HCT116 (cell line): ENCODE results near the gene C4BPB. TPM values are rescaled to one million over a fixed set of nuclear protein-coding genes. Genes with fewer than 3 reads are reported as not detected.

ENCODE experiments used
- ATAC-seq: fragments of 200-7000 bp; cut with Tn5 transposase; 2 replicates; pipeline ENCODE4 v1.9.1; 2020; ENCODE audit warnings: mild to moderate bottlenecking, moderate library complexity
- BruUV-seq: library from RNA; stranded (reverse); fragments of 400-500 nt; replicated peaks from 2 replicates; lab custom pipeline; 2021; lab: Mats Ljungman, UMichigan
- CTCF ChIA-PET: fragments of 300-600 bp; sonication (Branson Sonifier 250); formaldehyde crosslinking; loops from one replicate; lab custom pipeline; 2021; ENCODE audit warnings: antibody characterized with exemption; lab: Charles Lee
- POLR2A ChIA-PET: fragments of 300-600, 350-600 bp; sonication (Branson Sonifier 250); formaldehyde crosslinking; loops from one replicate; lab custom pipeline; 2021; ENCODE audit warnings: antibody characterized with exemption; lab: Charles Lee
- RAD21 ChIA-PET, 2 experiments: fragments of 300-600 bp; sonication (Branson Sonifier 250); formaldehyde crosslinking; loops; one replicate each; lab custom pipeline; 2023; ENCODE audit warnings: low total read pairs in 2 of 2; ENCODE audit not compliant: uncharacterized antibody in 2 of 2, unreplicated experiment in 2 of 2, low non-redundant PET in 1 of 2; lab: Charles Lee
- DNase-seq: peaks from one replicate; pipeline ENCODE4 v3.0.0-alpha.2; 2010; ENCODE audit warnings: low read depth, low spot score
- H2AFZ ChIP-seq: fragments of 200-600 bp; shearing (Covaris generic), sonication (generic); 2 replicates; pipeline ENCODE4 v1.6.1; 2017; ENCODE audit warnings: low read depth, mixed run types, mixed read lengths, antibody characterized with exemption, low read length; ENCODE audit not compliant: poor library complexity, severe bottlenecking
- H3K27ac ChIP-seq: 2 replicates; pipeline ENCODE4 v1.5.1; 2012; ENCODE audit warnings: low read depth, low read length
- H3K27me3 ChIP-seq: fragments of 200-600 bp; sonication (generic); 2 replicates; pipeline ENCODE4 v1.6.1; 2016; ENCODE audit warnings: mixed run types, low read length, mixed read lengths; ENCODE audit not compliant: insufficient read depth
- H3K36me3 ChIP-seq, 2 experiments: fragments of 200-500 bp in 1 of 2; fragments of 200-600 bp in 1 of 2; sonication (Bioruptor generic) in 1 of 2; sonication (generic) in 1 of 2; 2 replicates each; pipeline versions ENCODE4 v1.5.1 to v1.6.1; 2014 to 2016; ENCODE audit warnings: low read length in 2 of 2, inconsistent platforms in 1 of 2, mixed read lengths in 1 of 2, mixed run types in 1 of 2; ENCODE audit not compliant: insufficient read depth in 2 of 2, control insufficient read depth in 1 of 2
- H3K4me1 ChIP-seq, 2 experiments: fragments of 200-600 bp in 1 of 2; sonication (generic) in 1 of 2; 2 replicates each; pipeline versions ENCODE4 v1.5.1 to v1.6.1; 2012 to 2017; ENCODE audit warnings: low read length in 2 of 2, inconsistent platforms in 1 of 2, mild to moderate bottlenecking in 1 of 2, mixed read lengths in 1 of 2, mixed run types in 1 of 2, moderate library complexity in 1 of 2; ENCODE audit not compliant: insufficient read depth in 2 of 2, control insufficient read depth in 1 of 2
- H3K4me2 ChIP-seq: fragments of 200-600 bp; sonication (generic); 2 replicates; pipeline ENCODE4 v1.6.1; 2017; ENCODE audit warnings: mixed run types, low read length, mixed read lengths
- H3K4me3 ChIP-seq, 2 experiments: fragments of 200-600 bp in 1 of 2; sonication (generic) in 1 of 2; replicated peaks in 1 of 2; 2 replicates each; pipeline ENCODE4 v1.5.1; 2011 to 2016; ENCODE audit warnings: low read length in 2 of 2, control low read depth in 1 of 2, low read depth in 1 of 2, mild to moderate bottlenecking in 1 of 2, mixed read lengths in 1 of 2, mixed run types in 1 of 2
- H3K79me2 ChIP-seq: fragments of 200-600 bp; sonication (generic); 2 replicates; pipeline ENCODE4 v1.6.1; 2017; ENCODE audit warnings: mild to moderate bottlenecking, mixed run types, low read length, moderate library complexity, mixed read lengths; ENCODE audit not compliant: insufficient read depth
- H3K9ac ChIP-seq: fragments of 200-600 bp; sonication (generic); 2 replicates; pipeline ENCODE4 v1.6.1; 2016; ENCODE audit warnings: low read length, mixed read lengths
- H3K9me2 ChIP-seq: fragments of 200-600 bp; sonication (generic), shearing (Covaris generic); 2 replicates; pipeline ENCODE4 v1.6.1; 2017; ENCODE audit warnings: mixed run types, mild to moderate bottlenecking, moderate library complexity; ENCODE audit not compliant: insufficient read depth
- H3K9me3 ChIP-seq, 2 experiments: fragments of 200-500 bp in 1 of 2; fragments of 200-600 bp in 1 of 2; sonication (Bioruptor generic) in 1 of 2; sonication (generic) in 1 of 2; 2 replicates each; pipeline ENCODE4 v1.6.1; 2014 to 2017; ENCODE audit warnings: low read length in 2 of 2, mixed read lengths in 2 of 2, inconsistent platforms in 1 of 2, low read depth in 1 of 2, mild to moderate bottlenecking in 1 of 2, mixed run types in 1 of 2, moderate library complexity in 1 of 2; ENCODE audit not compliant: control insufficient read depth in 1 of 2, insufficient read depth in 1 of 2
- H4K20me1 ChIP-seq: fragments of 200-600 bp; sonication (generic), shearing (Covaris generic); 2 replicates; pipeline ENCODE4 v1.6.1; 2017; ENCODE audit warnings: mixed run types, mild to moderate bottlenecking, moderate library complexity; ENCODE audit not compliant: insufficient read depth
- CBX3 ChIP-seq: IDR thresholded peaks from 2 replicates; pipeline ENCODE4 v1.6.1; 2012; ENCODE audit warnings: low read depth
- REST ChIP-seq: IDR thresholded peaks from 2 replicates; pipeline ENCODE4 v1.6.1; 2012; ENCODE audit warnings: low read depth
- SRF ChIP-seq: IDR thresholded peaks from 2 replicates; pipeline ENCODE4 v1.6.1; 2012; ENCODE audit warnings: low read depth
- ZBTB33 ChIP-seq: IDR thresholded peaks from 2 replicates; pipeline ENCODE4 v1.6.1; 2011; ENCODE audit warnings: mild to moderate bottlenecking, low read length, moderate library complexity; ENCODE audit not compliant: insufficient replicate concordance; ENCODE audit errors: extremely low read depth
- intact Hi-C: fragments of 100-400 bp; cut with micrococcal nuclease; formaldehyde crosslinking; loops from 2 replicates; pipeline ENCODE4 v1.10.0; 2022
- total RNA-seq: library from RNA; stranded (reverse); gene quantifications from one replicate; pipeline ENCODE4 v1.2.1, GENCODE V29; 2021; ENCODE audit not compliant: unreplicated experiment

Gene C4BPB
- total RNA-seq, 1 experiment from 2014 or later, result not detected

- Histone ChIP-seq H3K4me1 (no peaks in the 10 kb centered on the region), H2AFZ (no peak overlapping the region), H3K79me2 (no peaks in the 10 kb centered on the region), H3K4me3 (no peak overlapping the region), H3K9ac (no peak overlapping the region), H4K20me1 (no peaks in the 10 kb centered on the region), H3K4me2 (no peak overlapping the region), H3K27ac (no peak overlapping the region), H3K27me3 (no peaks in the 10 kb centered on the region), H3K36me3 (no peaks in the 10 kb centered on the region), H3K9me2 (no peaks in the 10 kb centered on the region), H3K9me3 (no peaks in the 10 kb centered on the region; a peak in 1 of 4 replicates)
- intact Hi-C loops, result no loop called here
- no TSS peak for BruUV-seq
- no peak for ATAC-seq
- DNase-seq, result no peak
- ChIA-PET POLR2A (no interaction called here), RAD21 (no interaction called here)
- no peak for TF ChIP-seq REST
- no peak for TF ChIP-seq ZBTB33
- no peak for TF ChIP-seq CBX3
- TF ChIP-seq SRF, result no peak
- TF ChIP-seq, all 23 proteins: peak for 0
- CTCF ChIA-PET, result no interaction called here
Measured at GRCh38 chr1:207101720-207102119, 13.1 kb downstream of the C4BPB start.
